SKM-1 (cell line): ENCODE results near the gene TMEM219.

Source experiments
- DNase-seq: peaks from one replicate; lab custom pipeline; 2025; ENCODE audit not compliant: unreplicated experiment; lab: John Stamatoyannopoulos, UW

The TMEM219 gene

GRCh38 chr16:29978564-29979270 is 16.8 kb downstream of the TMEM219 start:
- DNase-seq, result no peak

- no peak for DNase-seq
Measured at GRCh38 chr16:29982560-29983419, 20.9 kb downstream of the TMEM219 start.

- DNase-seq, result no peak
Measured at GRCh38 chr16:29983420-29984136, 21.7 kb downstream of the TMEM219 start.

- DNase-seq, result no peak
Measured at GRCh38 chr16:29984137-29984763, 22.4 kb downstream of the TMEM219 start.

GRCh38 chr16:29984764-29985147 is 22.9 kb downstream of the TMEM219 start:
- DNase-seq, result no peak

GRCh38 chr16:29985271-29985811 is 23.5 kb downstream of the TMEM219 start:
- no peak for DNase-seq

- DNase-seq, result no peak
Measured at GRCh38 chr16:29986231-29986630, 24.4 kb downstream of the TMEM219 start.

- DNase-seq, result no peak
Measured at GRCh38 chr16:29986931-29987330, 25.1 kb downstream of the TMEM219 start.

GRCh38 chr16:29987371-29988085 is 25.6 kb downstream of the TMEM219 start:
- no peak for DNase-seq

- no peak for DNase-seq
Measured at GRCh38 chr16:29988346-29989075, 26.6 kb downstream of the TMEM219 start.

- DNase-seq, result no peak
Measured at GRCh38 chr16:29989111-29989858, 27.4 kb downstream of the TMEM219 start.

GRCh38 chr16:29990034-29990433 is 28.2 kb downstream of the TMEM219 start:
- no peak for DNase-seq

GRCh38 chr16:29990883-29991570 is 29.1 kb downstream of the TMEM219 start:
- no peak for DNase-seq

GRCh38 chr16:29991571-29991904 is 29.7 kb downstream of the TMEM219 start:
- DNase-seq, result no peak

- no peak for DNase-seq
Measured at GRCh38 chr16:29992344-29992967, 30.6 kb downstream of the TMEM219 start.

- no peak for DNase-seq
Measured at GRCh38 chr16:29993191-29993902, 31.5 kb downstream of the TMEM219 start.

GRCh38 chr16:29993903-29994599 is 32.2 kb downstream of the TMEM219 start:
- no peak for DNase-seq
